Upper lobe of left lung (tissue), 4 donors: ENCODE measurements around the gene CAGE1.

Experiments used
- CTCF ChIP-seq, 6 experiments: fragments of 450-650 bp in 4 of 6; fragments of 200-600 bp in 2 of 6; sonication (generic) in 2 of 6; IDR thresholded peaks; one replicate each; pipeline ENCODE4 v1.5.1; 2016 to 2019; ENCODE audit warnings: antibody characterized with exemption in 6 of 6
- POLR2A ChIP-seq, 4 donors: fragments of 450-650 bp; IDR thresholded peaks; one replicate each; pipeline ENCODE4 v1.5.1; 2016 to 2017; ENCODE audit warnings: antibody characterized with exemption in 4 of 4, mild to moderate bottlenecking in 2 of 4
- POLR2AphosphoS5 ChIP-seq, 2 donors: sonication (generic); formaldehyde crosslinking; IDR thresholded peaks; one replicate each; pipeline ENCODE4 v1.5.1; 2017; ENCODE audit warnings: antibody characterized with exemption in 2 of 2

DNA sequence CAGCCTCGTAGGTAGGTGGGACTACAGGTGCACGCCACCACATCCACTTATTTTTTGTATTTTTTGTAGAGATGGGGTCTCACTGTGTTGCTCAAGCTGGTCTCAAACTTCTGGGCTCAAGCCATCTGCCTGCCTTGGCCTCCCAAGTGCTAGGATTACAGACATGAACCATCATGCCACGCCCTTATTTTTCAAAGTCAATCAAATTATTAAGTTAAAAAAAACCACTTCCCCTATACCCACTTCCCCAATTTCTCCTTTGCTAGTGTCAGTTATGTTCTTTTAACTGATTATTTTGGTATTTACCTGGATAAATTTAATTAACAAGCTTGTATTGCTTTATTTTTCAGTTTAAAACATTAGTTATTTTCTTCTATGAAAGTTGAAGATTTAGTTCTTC is 49.7 kb upstream of the CAGE1 start:
- no peak for TF ChIP-seq CTCF (IDR thresholded peaks at IDR 0.05)
- no peak for TF ChIP-seq POLR2A (IDR thresholded peaks at IDR 0.05)
- TF ChIP-seq POLR2AphosphoS5 (IDR thresholded peaks at IDR 0.05), result no peak
